ENCODE data around the gene TCF19. TPM values are rescaled to one million over a fixed set of nuclear protein-coding genes. Genes with fewer than 3 reads are reported as not detected.

TCF19 gene
- total RNA-seq, 1 experiment from 2014 or later, result 15.0 TPM

DNA sequence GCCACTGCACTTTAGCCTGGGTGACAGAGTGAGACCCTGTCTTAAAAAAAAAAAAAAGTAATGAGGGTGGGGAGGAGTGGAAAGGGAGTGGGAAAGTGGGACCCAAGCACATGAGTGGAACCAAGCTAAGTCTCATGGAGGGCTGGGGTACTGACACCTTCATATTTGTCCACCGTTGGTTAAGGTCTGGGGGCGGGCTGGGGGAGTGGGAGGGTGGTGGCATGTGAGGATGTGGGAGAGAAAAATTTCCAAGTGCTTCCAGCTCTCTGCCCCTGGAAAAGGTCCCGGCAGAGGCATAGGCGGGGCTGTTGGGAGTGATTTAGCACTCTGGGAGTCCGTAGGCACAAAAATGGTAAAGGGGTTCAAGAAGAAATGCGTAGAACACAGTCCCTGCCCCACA, 25.6 kb upstream of the TCF19 start:
- no peak overlapping the region for H3K56ac ChIP-seq (ENCODE audit: insufficient read length, low read depth, low read length)
- no peak overlapping the region for H2AFZ ChIP-seq (ENCODE audit: low read length)
- H3K23ac ChIP-seq (ENCODE audit: insufficient read length, low read depth, low read length), result no peak overlapping the region
- no peak overlapping the region for H2AK5ac ChIP-seq (ENCODE audit: insufficient read length, low read length)
- no peak overlapping the region for H2BK5ac ChIP-seq (ENCODE audit: insufficient read length, low read length)
- no peak overlapping the region for H3T11ph ChIP-seq (ENCODE audit: low read length)
- no peak overlapping the region for H3K4me2 ChIP-seq (ENCODE audit: insufficient read depth, insufficient read length, low read length)
- Mint-ChIP-seq H3K9me3 (no peaks in the 10 kb centered on the region; a peak in 2 of 5 replicates), H3K4me1 (peaks cover 25 to 29% of the 10 kb centered on the region in 2 experiments), H3K4me3 (no peak overlapping the region), H3K27me3 (ENCODE audit: low read depth) (peaks cover 3% of the 10 kb centered on the region), H3K36me3 (ENCODE audit: insufficient read depth in 1 of 3, low read depth in 3 of 3) (no peaks in the 10 kb centered on the region), H3K27ac (no peak overlapping the region)
- H3K79me1 ChIP-seq (ENCODE audit: insufficient read depth, low read depth, low read length, poor library complexity, severe bottlenecking), result no peaks in the 10 kb centered on the region
- no peak overlapping the region for H4K91ac ChIP-seq (ENCODE audit: insufficient read length, low read depth, low read length)
- H2BK120ac ChIP-seq (ENCODE audit: low read depth, low read length, poor library complexity, severe bottlenecking), result no peak overlapping the region
- no peaks in the 10 kb centered on the region for H3K9me3 ChIP-seq (ENCODE audit: control insufficient read depth, low read depth, low read length)
- no peaks in the 10 kb centered on the region for H3K23me2 ChIP-seq (ENCODE audit: insufficient read length, low read depth, low read length, poor library complexity, severe bottlenecking)
- no peaks in the 10 kb centered on the region for H4K20me1 ChIP-seq (ENCODE audit: control insufficient read depth, insufficient read depth, insufficient read length)
- no peak overlapping the region for H3K27ac ChIP-seq (ENCODE audit: insufficient read length, low read depth, low read length)
- H3K79me2 ChIP-seq (ENCODE audit: insufficient read depth, low read length), result no peaks in the 10 kb centered on the region
- no peak for DNase-seq
- WGBS (ENCODE audit: extremely low coverage, insufficient read length, low lambda C conversion rate), result no CpG with 5 or more reads among the region's 6 CpGs
- peaks cover 3% of the 10 kb centered on the region; the same call in 1 of the 2 replicates for H3K4me1 ChIP-seq (ENCODE audit: insufficient read depth, low read length)
- no peak overlapping the region for H3K4ac ChIP-seq (ENCODE audit: low read depth, low read length)
- H3K18ac ChIP-seq (ENCODE audit: insufficient read length, low read depth, low read length), result no peak overlapping the region
- H3K14ac ChIP-seq (ENCODE audit: insufficient read depth, low read length), result no peak overlapping the region
- TF ChIP-seq, protein P1, sequence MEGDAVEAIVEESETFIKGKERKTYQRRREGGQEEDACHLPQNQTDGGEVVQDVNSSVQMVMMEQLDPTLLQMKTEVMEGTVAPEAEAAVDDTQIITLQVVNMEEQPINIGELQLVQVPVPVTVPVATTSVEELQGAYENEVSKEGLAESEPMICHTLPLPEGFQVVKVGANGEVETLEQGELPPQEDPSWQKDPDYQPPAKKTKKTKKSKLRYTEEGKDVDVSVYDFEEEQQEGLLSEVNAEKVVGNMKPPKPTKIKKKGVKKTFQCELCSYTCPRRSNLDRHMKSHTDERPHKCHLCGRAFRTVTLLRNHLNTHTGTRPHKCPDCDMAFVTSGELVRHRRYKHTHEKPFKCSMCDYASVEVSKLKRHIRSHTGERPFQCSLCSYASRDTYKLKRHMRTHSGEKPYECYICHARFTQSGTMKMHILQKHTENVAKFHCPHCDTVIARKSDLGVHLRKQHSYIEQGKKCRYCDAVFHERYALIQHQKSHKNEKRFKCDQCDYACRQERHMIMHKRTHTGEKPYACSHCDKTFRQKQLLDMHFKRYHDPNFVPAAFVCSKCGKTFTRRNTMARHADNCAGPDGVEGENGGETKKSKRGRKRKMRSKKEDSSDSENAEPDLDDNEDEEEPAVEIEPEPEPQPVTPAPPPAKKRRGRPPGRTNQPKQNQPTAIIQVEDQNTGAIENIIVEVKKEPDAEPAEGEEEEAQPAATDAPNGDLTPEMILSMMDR (conservative IDR thresholded peaks at IDR 0.05), result no peak
- no peak overlapping the region for H2BK12ac ChIP-seq (ENCODE audit: insufficient read length, low read depth, low read length)
- H3K9ac ChIP-seq (ENCODE audit: extremely low read depth, insufficient read length, low read length), result no peak overlapping the region
- H4K8ac ChIP-seq (replicated peaks; ENCODE audit: insufficient read length, low read depth, low read length), result no peak overlapping the region
- H2BK20ac ChIP-seq (ENCODE audit: low read depth, low read length, poor library complexity, severe bottlenecking), result no peak overlapping the region
- no peaks in the 10 kb centered on the region for H3K27me3 ChIP-seq (ENCODE audit: insufficient read depth, low read length)
- H4K5ac ChIP-seq (ENCODE audit: insufficient read length, low read depth, low read length), result no peak overlapping the region
- no peak overlapping the region for H2BK15ac ChIP-seq (ENCODE audit: low read depth, low read length)

All from H9 (cell line).